Activated CD8-positive, alpha-beta memory T cell treated with anti-CD3 and anti-CD28 coated beads, Interleukin-2, amount 50 U/mL, for 24 hours (primary cell): Measurements from ENCODE around the gene ALKAL2.

Experiments
- DNase-seq: peaks from one replicate; pipeline ENCODE4 v3.0.0-alpha.2; 2020; ENCODE audit errors: extremely low read depth

The ALKAL2 gene

DNA sequence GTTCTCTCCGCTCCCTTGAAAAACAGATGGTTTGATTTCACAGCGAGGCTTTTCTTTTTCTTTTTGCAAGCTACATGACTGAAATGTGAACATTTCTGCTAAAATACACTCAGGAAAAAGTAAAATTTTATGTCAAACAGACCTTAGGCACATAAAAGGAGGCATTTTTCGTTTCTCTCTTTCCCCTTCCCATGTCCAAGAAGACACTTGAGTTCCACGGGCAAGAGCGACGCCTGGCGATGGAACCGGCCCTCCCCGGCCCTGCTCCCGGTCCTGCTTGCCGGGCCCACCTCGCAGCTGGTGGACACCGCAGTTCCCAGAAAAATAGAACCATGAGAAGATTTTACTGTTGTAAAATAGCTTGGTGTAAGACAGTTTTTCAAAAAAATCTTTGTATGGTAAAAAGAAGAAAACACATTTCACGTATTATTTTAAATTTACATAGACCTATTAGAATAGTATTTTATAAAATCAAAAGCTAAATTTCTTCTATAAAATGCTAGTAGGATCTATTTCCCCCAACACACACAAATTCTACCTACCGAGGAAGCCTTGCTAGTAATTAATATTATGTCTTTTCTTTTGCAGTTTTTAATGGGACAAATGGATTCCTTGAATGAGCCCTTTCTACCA lies 2.3 kb upstream of the ALKAL2 start:
- no peak for DNase-seq

- no peak for DNase-seq
Observed at GRCh38 chr2:289362-290089, 1.6 kb upstream of the ALKAL2 start.

DNA sequence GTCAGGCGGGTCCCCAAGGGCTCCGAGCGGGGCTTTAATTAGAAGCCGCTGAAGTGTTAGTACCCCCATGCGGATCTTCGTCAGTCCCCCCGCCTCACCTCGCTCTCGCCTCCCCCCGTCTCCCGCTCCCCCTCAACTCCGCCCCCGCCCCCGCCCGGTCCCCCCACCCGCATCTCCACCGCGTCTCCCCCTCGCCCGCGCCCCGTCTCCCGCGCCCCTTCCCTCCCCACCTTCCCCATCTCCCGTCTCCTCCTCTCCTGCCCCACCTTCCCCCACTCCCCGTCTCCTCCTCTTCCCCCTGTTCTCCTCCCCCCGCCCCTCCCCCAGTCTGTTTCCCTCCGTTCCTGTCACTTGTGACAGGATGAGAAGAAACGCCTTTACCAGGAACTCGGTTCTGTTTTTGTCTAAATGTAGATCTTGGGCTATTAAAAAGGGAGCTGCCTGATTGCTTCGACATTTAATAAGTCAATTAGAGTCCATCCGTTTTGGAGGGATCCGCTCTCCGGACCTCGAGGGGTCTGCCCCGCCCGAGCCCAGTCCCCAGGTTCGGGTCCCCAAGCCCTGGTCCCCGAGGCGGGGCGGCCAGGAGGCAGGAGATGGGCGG lies 969 bp upstream of the ALKAL2 start:
- DNase-seq: no peak

- DNase-seq: no peak
Observed at GRCh38 chr2:287471-287885, 413 bp downstream of the ALKAL2 start.

GRCh38 chr2:286774-287392 lies 1.0 kb downstream of the ALKAL2 start:
- DNase-seq: no peak

GRCh38 chr2:286035-286434 lies 1.9 kb downstream of the ALKAL2 start:
- DNase-seq: no peak

GRCh38 chr2:285531-285930 lies 2.4 kb downstream of the ALKAL2 start:
- no peak for DNase-seq

DNA sequence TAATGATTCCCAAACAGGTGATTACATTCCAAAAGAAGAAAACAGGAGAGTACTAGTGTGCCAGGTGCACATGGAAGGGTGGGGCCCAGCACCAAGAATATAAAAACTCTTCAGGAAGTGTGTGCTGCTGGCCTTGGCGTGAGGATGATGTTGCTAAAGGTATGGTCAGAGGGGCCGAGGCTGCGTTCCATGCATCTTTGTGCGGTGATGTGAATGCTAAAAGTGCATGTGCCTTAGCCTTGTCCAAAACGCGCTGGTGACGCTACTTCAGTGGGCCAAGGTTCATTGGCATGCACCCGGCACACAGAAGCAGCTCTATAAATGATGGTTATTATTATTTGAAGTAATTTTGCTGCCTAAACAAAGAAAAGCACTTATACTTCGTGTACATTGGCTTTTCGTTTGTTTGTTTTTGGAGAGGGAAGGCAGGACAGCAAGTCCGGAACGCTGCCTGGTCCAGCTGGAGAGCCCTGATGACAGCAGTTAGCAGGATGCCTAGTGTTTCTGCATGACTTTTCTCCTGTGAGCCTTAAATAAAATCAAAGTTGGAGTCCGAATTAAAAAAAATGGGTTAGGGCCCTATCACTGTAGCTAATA lies 2.9 kb downstream of the ALKAL2 start:
- no peak for DNase-seq

- no peak for DNase-seq
Observed at GRCh38 chr2:283996-284794, 3.7 kb downstream of the ALKAL2 start.

GRCh38 chr2:282371-283263 lies 5.3 kb downstream of the ALKAL2 start:
- no peak for DNase-seq

- no peak for DNase-seq
Observed at GRCh38 chr2:281381-281780, 6.5 kb downstream of the ALKAL2 start.

DNA sequence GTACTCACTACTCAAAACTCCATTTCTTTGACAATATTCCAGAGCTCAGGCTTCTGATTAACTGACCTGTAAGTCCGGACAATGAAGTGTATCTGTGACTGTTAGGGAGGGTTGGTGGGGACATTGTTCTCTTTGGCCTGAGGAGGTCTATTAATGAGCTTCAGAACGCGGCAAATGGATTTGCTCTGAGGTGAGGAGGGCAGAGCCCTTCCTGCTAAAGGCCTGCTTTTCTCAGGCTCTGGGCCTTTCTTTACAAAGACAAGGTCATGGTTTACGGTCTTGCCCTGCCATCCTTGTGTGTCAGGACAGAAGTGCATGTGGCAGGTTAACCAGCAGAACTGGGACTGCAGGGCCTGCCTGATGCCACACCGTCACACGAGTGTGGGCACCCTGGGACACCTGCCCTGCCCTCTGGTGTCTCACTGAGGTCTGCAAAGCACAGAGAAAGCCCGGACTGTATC lies 7.2 kb downstream of the ALKAL2 start:
- no peak for DNase-seq

- no peak for DNase-seq
Observed at GRCh38 chr2:279956-280649, 7.8 kb downstream of the ALKAL2 start.

- no peak for DNase-seq
Observed at GRCh38 chr2:279366-279765, 8.5 kb downstream of the ALKAL2 start.

DNA sequence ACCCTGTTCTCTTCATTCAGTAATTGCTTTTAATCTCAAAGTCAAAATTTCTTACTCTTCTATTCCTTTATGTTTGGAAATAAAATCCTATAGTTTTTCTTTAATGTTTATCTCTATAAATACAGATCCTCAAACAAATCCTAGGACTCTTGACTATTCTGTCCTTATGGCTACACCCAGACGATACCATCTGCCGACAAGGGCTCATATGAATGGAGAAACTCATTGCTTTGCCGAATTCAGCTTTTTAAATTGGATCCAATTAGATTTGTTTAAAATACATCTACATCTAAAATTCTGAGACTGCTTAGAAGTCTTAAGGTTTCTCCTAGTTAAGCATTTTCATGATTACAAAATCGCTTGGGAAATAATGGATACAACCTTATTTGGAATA lies 9.0 kb downstream of the ALKAL2 start:
- no peak for DNase-seq

DNA sequence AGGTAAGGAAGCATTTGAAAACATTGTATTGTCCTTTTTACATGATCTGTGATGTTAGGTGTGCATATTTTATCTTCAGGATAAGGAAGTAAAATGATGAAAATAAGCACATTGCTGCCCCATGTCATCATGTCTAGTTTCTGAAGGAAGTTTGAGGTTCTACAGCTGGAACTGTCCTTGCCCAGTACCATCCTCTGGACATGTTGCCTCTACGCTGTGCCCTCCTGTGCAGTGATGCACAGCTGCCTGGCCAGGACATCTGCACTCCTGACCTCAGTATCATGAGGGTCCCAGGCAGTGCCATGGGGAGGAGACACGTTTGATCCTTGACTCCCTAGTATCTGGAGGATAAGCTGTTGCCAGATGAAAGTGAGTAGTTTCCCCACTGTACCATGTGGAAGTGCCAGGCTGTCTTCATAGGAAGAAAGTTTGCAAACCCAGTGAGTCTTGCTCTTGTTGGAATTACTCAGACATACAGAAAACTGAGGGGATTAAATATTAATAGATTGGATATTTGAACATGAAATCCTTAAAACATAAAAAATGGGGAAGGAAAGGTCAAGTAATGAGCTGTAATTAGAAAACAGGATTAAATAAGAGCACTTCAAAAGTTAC lies 9.5 kb downstream of the ALKAL2 start:
- DNase-seq: no peak

DNA sequence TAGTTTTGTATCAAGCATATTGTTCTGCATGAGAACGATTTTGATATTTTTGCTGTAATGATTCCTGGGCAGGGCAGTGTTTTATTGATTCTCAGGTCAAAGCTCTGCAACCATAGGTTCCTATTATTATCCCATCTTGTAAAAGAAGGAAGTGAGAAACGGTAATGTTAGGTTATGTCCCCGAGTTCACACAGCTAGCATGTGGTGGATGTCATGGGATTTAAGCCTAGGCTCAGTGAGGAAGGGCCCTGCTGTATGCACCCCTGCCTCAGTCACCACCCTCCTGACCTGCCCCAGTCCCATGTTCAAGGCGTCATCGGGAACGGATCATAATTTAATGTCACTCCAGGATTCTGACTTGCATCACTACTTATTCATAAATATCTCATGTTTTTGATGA lies 12.4 kb downstream of the ALKAL2 start:
- no peak for DNase-seq

DNA sequence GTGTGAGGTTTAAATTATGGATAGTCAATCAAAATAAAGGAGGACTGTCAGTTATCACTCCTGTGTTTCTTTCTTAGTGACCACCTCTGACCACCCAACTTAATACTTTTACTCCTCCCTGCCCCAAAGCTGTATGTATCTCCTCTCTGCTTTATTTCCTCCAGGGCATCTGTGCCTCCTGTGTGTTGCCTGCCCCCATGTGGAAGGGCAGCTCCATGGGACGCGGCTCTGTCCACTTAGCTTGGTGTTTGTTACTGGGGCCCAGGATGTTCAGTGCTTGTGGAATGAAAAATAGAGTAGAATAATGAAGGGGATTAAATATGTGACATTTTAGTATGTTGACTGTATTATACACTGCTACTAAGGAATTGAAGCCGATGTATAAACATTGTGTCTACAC lies 13.4 kb downstream of the ALKAL2 start:
- DNase-seq: no peak

GRCh38 chr2:273333-273732 lies 14.6 kb downstream of the ALKAL2 start:
- DNase-seq: no peak
